Prostate gland (tissue), 2 donors: ENCODE results near the gene INPP5E.

Experiments
- POLR2A ChIP-seq: fragments of 450-650 bp; IDR thresholded peaks from one replicate; pipeline ENCODE4 v1.6.1; 2016; ENCODE audit warnings: antibody characterized with exemption, mild to moderate bottlenecking
- TF ChIP-seq, protein P1 (sequence below), 4 experiments: fragments of 200-600 bp in 2 of 4; fragments of 450-650 bp in 2 of 4; sonication (generic) in 2 of 4; IDR thresholded peaks; 1 replicate in 3 of 4; 2 replicates in 1 of 4; pipeline ENCODE4 v1.5.1; 2016 to 2019; ENCODE audit warnings: antibody characterized with exemption in 4 of 4, mild to moderate bottlenecking in 2 of 4, moderate library complexity in 2 of 4

DNA sequence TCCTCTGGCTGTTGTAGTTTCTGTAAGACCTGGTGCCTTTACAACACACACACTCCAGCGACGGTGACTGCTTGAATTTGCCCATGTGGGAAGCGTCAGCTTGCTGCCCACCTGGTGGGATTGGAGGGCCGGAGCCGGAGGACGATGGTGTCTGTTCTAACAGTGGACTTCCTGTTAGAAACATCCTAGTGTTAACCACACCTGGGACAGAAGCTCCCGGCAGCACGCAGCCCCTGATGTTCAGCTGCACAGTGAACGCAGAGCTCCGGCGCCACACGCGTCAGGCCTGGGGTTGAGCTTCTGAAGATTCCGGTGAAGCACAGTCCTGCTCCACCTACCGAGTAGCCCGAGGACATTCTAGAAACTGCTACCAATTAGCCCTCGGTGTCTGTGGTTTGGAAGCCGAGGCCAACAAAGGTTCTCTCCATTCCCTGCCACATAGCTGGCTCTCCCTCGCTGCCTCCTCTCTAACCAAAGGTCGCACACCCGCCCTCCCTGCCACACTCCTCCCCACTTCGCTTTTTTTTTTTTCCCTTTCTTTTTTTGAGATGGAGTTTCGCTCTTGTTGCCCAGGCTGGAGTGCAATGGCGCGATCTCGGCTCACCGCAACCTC is 14.8 kb downstream of the INPP5E start:
- TF ChIP-seq POLR2A, result no peak
- TF ChIP-seq, protein P1, sequence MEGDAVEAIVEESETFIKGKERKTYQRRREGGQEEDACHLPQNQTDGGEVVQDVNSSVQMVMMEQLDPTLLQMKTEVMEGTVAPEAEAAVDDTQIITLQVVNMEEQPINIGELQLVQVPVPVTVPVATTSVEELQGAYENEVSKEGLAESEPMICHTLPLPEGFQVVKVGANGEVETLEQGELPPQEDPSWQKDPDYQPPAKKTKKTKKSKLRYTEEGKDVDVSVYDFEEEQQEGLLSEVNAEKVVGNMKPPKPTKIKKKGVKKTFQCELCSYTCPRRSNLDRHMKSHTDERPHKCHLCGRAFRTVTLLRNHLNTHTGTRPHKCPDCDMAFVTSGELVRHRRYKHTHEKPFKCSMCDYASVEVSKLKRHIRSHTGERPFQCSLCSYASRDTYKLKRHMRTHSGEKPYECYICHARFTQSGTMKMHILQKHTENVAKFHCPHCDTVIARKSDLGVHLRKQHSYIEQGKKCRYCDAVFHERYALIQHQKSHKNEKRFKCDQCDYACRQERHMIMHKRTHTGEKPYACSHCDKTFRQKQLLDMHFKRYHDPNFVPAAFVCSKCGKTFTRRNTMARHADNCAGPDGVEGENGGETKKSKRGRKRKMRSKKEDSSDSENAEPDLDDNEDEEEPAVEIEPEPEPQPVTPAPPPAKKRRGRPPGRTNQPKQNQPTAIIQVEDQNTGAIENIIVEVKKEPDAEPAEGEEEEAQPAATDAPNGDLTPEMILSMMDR (IDR thresholded peaks at IDR 0.05), result no peak
